Stimulated activated CD4-positive, alpha-beta T cell treated with anti-CD3 and anti-CD28 coated beads, Interleukin-15, amount 100 ng/mL, for 24 hours (primary cell): Measurements from ENCODE around the gene NACC1.

Experiments used
- DNase-seq: peaks from one replicate; pipeline ENCODE4 v3.0.0-alpha.2; 2020

The NACC1 gene

GRCh38 chr19:13117772-13118423, at the start of gene NACC1:
Gene NACC1 (plus strand): TSS chr19:13118264. CDS start chr19:13135208, 16,944 bp downstream.
- peak; percentile 93 for DNase-seq

GRCh38 chr19:13069415-13070359, 48.4 kb upstream of the NACC1 start:
- no peak for DNase-seq

DNA sequence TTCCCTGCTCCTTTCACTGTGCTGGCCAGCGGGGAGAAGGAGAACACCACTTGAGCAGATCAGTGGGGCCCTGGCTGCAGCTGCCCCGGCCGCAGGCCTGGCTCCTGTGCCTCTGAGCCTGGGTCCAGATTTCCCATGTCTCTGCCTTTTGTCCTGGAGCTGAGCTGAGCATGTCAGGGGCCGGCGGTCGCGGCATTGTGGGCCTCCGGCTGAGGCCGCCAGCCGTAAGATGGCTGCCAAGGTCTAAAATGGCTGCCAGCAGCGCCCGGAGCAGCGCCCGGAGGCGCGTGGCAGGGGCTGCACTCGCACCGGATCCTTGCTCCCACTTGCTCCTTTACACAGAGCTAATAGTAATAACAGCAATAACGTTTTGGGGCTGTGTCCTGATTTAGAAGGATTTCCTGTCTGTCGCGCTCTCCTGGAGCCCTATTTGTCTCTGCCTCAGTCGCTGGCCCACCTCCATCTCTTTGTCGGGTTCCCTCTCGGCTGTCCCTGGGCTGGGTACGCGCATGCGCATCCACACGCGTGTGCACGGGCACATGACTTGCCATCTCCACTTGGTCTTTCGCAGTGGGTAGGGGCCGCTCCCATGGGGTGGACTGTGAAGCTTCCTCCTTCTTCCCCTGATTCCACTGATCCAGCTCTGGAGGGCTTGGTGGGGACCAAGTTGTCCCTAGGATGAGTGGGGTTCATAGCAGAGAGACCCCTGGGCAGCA, 47.5 kb upstream of the NACC1 start:
- DNase-seq, result no peak

- DNase-seq, result no peak
Observed at GRCh38 chr19:13071444-13072187, 46.4 kb upstream of the NACC1 start.

GRCh38 chr19:13072188-13072908, 45.7 kb upstream of the NACC1 start:
- DNase-seq, result no peak

GRCh38 chr19:13073263-13073662, 44.8 kb upstream of the NACC1 start:
- DNase-seq, result no peak

DNA sequence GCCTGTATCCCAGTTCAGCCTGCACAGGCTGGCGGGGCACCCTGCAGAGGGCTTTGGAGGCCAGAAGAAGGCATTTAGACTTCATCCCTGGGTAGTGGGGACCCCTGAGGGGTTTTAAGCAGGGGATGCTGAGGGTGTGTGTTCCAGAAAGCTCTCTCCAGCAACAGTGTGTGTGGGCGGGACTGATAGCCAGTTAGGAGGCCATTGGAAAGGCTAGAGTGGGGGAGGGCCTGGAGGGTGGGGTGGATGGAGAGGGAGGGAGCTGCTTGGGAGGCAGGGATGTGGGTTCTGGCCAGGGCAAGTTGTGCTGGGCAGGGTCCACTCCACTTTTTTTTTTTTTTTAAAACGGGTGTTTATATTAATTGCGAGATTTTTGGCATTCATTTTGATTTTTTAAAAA, 43.7 kb upstream of the NACC1 start:
- no peak for DNase-seq

- no peak for DNase-seq
Observed at GRCh38 chr19:13076320-13076719, 41.7 kb upstream of the NACC1 start.

GRCh38 chr19:13076787-13077186, 41.3 kb upstream of the NACC1 start:
- no peak for DNase-seq

DNA sequence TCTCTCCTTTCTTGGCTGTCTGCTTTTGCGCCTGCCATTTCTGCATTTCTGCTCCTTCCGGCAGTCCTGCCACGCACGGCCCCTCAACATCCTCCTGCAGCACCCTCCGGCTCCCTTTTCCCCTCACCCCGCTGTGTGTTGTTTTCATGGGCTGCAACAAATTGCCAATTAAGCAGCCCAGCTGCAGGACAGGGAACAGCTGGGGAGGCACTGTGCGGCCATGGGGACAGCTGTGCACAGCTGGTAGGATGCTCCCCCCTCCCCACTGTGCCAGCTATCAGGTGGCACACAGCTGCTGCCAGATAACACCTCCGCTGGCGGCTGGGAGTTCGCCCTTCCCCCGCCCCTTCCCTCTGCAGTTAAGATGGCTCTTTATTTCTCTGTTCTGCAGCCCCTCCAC, 40.8 kb upstream of the NACC1 start:
- DNase-seq, result no peak

DNA sequence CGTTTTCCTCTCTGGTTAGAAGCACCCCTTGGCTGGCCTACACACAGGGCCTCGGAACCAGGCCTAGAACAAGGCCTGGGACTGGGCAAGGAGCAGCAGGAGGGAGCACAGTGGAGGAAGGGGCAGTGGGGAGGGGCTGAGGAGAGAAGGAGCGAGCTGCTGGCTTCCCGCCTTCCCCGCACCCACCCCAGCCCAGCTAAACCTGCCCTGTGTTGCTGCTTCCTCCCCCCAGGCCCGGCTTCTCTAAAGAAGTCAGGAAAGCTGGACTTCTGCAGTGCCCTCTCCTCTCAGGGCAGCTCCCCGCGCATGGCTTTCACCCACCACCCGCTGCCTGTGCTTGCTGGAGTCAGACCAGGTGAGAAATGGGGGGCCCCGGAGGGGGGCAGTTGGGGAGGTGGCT, 39.7 kb upstream of the NACC1 start:
- no peak for DNase-seq

- DNase-seq, result no peak
Observed at GRCh38 chr19:13078897-13079541, 39.0 kb upstream of the NACC1 start.

DNA sequence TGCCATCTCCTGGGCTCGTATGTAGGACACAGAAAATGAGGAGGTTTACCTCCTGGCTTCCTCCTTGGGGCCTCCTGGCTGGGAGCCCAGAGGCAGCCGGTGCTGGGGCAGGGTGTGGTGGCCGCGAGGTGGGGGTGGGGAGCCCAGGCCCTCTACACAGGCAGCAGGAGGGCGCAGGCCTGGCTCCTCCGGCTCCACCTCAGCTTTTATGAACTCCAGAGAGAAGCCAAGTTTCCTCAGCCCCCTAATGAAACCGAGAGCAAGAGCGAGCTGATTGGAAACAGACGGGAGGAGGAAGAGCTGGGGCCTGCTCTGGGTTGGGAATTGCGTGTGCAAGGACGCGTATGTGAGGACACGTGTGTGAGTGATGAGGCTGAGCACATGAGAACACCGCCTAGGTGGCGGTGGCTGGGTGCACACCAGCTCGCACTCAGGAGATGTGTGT, 38.5 kb upstream of the NACC1 start:
- no peak for DNase-seq

DNA sequence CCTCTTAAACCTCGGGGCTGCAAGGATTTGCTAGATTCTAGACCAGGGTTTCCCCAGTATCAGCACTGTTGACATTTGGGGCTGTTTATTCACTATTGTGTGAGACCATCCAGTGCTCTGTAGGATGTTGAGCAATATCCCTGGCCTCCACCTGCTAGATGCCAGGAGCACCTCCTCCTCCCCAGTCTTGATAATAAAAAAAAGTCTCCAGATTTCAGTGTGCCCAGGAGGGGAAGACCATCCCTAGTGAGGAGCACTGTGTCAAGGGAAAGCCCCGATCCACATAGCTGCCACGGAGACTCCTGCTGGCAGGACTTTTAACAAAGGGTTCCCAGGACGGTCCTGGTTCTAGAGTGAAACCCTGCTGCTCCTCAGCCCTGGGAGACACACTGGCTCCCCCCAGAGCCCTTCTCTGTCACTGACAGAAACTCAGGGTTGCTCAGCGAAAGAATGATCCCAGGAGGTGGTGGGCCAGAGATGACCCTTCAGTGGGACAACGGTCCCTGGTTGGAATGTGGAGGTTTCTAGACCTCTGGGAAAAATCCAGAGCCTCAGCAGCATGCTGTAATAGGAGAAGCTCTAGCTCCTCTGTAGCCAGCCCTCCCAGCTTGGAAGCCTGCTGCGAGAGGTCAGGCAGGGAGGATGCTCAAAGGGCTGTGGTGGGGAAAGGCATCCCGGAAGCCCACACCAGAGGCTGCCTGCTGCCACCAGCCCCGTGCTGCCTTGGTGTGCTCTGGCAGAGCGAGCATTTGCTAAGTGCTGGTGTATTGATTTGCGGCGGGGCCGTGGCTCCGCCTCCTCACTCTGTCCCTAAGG, 35.7 kb upstream of the NACC1 start:
- no peak for DNase-seq

DNA sequence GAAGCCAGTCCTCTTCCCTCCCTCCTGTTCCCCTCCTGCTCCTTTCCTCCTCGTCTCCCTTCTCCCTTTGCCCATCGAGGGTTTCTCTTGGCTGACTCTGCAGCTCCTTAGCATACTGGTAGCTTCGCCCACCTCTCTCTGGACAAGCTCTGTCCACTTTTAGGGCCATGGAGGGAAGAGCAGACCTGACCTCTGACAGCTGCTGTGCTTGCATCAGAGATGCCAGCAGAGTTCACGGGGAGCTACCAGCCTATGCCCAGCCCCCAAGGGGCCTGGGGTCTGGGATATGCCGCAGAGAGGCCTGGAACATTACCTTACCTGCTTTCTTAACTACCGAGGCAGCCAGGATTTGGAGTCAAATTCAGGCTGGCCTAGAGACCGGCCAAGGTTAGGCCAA, 35.1 kb upstream of the NACC1 start:
- DNase-seq, result no peak

GRCh38 chr19:13083627-13084026, 34.4 kb upstream of the NACC1 start:
- no peak for DNase-seq

GRCh38 chr19:13085666-13086065, 32.4 kb upstream of the NACC1 start:
- DNase-seq, result no peak

GRCh38 chr19:13086341-13086740, 31.7 kb upstream of the NACC1 start:
- no peak for DNase-seq

- DNase-seq, result no peak
Observed at GRCh38 chr19:13087295-13087694, 30.8 kb upstream of the NACC1 start.

- no peak for DNase-seq
Observed at GRCh38 chr19:13087795-13088537, 30.1 kb upstream of the NACC1 start.
